ENCODE results near the gene C11orf68.
"Not testable (repeated sequence)": the region's sequence is repeated elsewhere in the genome, so short reads cannot be mapped to it uniquely, and the experiment has no call there.

C11orf68 gene

GRCh38 chr11:65918211-65919140 lies at the start of gene C11orf68:
C11orf68 (minus strand) TSS chr11:65919062; CDS start chr11:65919031, 31 bp downstream.
- DNase-seq: no peak

DNA sequence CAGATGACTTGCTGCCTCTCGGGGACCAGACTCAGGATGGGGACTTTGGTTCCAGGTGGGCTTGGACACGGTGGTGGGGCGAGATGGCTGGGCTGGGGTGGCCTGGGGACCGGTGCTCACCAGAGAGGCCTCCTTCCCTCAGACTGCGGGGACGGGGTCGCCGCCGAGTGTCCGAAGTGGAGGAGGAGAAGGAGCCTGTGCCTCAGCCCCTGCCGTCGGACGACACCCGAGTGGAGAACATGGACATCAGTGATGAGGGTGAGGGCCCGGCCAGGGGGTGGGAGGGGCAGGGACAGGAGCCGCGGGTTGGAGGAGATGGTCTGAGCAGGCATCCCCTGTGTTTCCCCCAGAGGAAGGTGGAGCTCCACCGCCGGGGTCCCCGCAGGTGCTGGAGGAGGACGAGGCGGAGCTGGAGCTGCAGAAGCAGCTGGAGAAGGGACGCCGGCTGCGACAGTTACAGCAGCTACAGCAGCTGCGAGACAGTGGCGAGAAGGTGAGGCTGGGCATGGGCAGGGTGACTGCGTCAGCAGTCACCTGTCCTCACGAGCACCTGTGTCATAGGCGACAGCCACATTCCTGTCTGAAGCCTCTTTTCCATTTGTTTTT lies 48.6 kb upstream of the C11orf68 start:
- no peak for DNase-seq

- no peak for DNase-seq
Observed at GRCh38 chr11:65965986-65966762, 47.3 kb upstream of the C11orf68 start.

- no peak for DNase-seq
Observed at GRCh38 chr11:65964906-65965305, 46.0 kb upstream of the C11orf68 start.

- DNase-seq: no peak
Observed at GRCh38 chr11:65962141-65962564, 43.3 kb upstream of the C11orf68 start.

- DNase-seq: peak; percentile 97
Observed at GRCh38 chr11:65961267-65962140, 42.6 kb upstream of the C11orf68 start, which contains the start of gene SART1. SART1 (plus strand) TSS chr11:65961734; CDS start chr11:65961781, 47 bp downstream.

DNA sequence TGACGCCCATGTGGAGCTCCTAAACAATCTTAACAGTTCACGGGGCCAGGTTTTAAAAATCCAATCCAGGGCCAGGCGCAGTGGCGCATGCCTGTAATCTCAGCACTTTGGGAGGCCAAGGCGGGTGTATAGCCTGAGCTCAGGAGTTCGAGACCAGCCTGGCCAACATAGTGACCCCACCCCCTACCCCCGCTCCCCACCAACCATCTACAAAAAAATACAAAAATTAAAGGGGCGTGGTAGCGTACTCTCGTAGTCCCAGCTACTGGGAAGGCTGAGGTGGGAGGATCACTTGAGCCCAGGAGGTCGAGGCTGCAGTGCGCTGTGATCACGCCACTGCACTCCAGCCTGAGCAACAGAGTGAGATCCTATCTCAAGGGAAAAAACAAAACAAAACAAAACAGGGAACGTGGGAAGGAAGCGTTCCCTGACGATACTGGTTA lies 42.0 kb upstream of the C11orf68 start:
- no peak for DNase-seq

DNA sequence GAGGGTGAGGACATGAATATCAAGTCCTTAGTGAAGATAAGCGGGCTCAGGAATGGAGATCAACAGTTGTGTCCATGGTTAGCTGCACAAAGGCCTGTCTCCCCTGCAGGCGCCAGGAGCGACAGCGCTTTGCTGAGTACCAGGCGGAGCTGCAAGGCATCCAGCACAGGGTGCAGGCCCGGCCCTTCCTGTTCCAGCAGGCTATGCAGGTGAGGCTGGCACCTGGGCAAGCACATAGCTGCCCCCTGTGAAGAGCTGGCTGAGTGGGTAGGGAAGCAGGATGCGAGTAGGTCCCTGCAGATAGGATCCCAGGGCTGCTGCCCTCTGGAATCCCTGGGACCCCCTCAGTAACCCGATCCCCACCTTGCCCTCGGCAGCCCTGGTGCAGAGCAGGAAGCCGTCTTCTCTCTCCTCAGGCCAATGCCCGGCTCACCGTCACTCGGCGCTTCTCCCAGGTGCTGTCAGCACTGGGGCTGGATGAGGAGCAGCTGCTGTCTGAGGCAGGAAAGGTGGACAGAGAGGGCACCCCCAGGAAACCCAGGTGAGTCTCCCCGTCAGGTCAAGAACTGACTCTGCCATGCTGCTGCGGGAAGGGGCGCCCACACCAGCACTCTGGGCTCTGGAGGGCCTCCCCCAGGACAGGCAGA lies 40.0 kb upstream of the C11orf68 start:
- no peak for DNase-seq

- DNase-seq: no peak
Observed at GRCh38 chr11:65958291-65958690, 39.4 kb upstream of the C11orf68 start.

- no peak for DNase-seq
Observed at GRCh38 chr11:65954771-65955170, 35.9 kb upstream of the C11orf68 start.

DNA sequence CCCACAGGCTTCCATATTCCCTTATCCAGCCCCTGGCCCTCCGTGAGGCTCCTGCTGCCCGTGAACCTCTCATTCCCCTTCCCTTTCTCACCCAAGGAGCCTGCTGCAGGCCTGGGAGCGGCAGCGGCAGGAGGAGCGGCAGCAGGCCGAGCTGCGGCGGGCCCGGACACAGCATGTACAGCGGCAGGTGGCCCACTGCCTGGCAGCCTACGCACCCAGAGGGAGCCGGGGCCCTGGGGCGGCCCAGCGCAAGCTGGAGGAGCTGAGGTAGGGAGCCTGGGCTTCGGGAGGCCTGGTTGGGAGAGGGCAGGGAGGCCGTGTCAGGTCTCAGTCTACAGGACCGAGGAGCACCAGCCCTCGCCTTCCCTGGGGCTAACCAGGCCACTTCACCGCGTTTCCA lies 34.6 kb upstream of the C11orf68 start:
- no peak for DNase-seq

DNA sequence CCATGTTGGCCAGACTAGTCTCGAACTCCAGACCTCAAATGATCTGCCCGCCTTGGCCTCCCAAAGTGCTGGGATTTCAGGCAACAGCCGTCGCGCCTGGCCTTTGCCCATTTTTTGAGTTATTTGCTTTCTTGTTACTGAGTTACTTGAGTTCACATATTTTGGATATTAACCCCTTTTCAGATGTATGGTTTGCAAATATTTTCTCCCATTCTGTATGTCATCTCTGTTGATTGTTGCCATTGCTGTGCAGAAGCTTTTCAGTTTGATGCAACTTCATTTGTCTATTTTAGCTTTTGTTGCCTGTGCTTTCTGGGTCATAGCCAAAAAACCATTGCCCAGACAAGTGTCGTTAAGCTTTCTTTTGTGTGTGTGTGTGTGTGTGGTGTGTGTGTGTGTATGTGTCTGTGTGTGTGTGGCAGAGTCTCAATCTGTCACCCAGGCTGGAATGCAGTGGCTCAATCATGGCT lies 33.2 kb upstream of the C11orf68 start:
- no peak for DNase-seq

- not testable (repeated sequence) for DNase-seq
Observed at GRCh38 chr11:65951641-65952040, 32.8 kb upstream of the C11orf68 start.

DNA sequence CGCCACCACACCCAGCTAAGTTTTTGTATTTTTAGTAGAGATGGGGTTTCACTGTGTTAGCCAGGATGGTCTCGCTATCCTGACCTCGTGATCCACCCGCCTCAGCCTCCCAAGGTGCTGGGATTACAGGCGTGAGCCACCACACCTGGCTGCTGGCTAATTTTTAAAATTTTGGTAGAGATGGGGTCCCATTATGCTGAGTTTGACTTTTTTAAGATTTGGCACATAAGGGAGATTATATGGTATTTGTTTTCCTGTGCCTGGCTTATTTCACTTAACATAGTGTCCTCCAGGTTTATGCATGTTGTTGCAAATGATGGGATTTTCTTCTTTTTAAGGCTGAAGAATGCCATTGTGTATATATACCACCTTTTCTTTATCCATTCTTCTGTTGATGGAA lies 31.8 kb upstream of the C11orf68 start:
- DNase-seq: not testable (repeated sequence)

- no peak for DNase-seq
Observed at GRCh38 chr11:65947603-65948125, 28.8 kb upstream of the C11orf68 start.

GRCh38 chr11:65947133-65947532 lies 28.3 kb upstream of the C11orf68 start:
- no peak for DNase-seq

- DNase-seq: no peak
Observed at GRCh38 chr11:65946655-65947054, 27.8 kb upstream of the C11orf68 start.

- no peak for DNase-seq
Observed at GRCh38 chr11:65945941-65946558, 27.2 kb upstream of the C11orf68 start.

DNA sequence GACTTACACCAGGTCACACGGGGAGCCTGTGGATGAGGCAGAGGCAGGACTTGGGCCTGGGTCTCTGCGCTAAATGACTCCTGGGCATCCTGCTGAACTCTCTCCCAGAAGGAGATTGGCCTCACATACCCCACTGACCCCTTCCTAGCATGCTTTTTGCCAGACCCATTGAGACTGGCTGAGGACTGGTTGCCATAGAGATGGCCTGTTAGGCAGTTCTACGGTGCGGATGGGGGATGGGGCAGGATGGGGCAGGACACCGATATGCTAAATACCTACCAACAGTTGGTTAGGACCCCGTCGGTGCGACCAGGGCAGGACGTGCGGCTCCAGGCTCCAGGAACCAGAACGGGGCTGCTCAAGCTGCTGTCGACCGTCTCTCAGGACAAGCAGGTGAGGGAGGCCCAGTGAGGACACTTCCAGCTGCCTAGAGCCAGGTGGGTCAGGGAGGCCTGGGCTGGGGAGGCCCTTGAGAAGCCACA lies 26.6 kb upstream of the C11orf68 start, which contains the start of gene TSGA10IP:
Gene TSGA10IP (plus strand): TSS at position 51 of the 482 bp plus-strand sequence. CDS start 196 bp downstream, at position 247.
- no peak for DNase-seq

DNA sequence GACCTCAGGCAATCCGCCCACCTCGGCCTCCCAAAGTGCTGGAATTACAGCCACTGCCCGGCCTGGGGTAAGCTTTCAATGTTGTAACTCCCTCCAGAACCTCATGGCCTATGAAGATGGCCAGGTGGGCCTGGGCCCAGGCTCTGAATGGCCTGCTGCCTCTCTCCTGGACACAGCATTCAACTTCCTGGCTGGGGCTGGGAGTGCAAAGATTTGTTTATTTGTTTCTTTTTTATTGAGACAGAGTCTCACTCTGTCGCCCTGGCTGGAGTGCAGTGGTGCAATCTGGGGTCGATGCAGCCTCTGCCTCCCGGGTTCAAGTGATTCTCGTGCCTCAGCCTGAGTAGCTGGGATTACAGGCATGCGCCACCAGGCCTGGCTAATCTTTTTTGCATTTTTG lies 25.9 kb upstream of the C11orf68 start:
- no peak for DNase-seq
